Stimulated activated CD8-positive, alpha-beta memory T cell treated with anti-CD3 and anti-CD28 coated beads, Interleukin-4, amount 100 ng/mL, for 48 hours (primary cell): Measurements from ENCODE around the gene CPEB1.

ENCODE experiments used
- DNase-seq: peaks from one replicate; pipeline ENCODE4 v3.0.0-alpha.2; 2020

The CPEB1 gene

DNA sequence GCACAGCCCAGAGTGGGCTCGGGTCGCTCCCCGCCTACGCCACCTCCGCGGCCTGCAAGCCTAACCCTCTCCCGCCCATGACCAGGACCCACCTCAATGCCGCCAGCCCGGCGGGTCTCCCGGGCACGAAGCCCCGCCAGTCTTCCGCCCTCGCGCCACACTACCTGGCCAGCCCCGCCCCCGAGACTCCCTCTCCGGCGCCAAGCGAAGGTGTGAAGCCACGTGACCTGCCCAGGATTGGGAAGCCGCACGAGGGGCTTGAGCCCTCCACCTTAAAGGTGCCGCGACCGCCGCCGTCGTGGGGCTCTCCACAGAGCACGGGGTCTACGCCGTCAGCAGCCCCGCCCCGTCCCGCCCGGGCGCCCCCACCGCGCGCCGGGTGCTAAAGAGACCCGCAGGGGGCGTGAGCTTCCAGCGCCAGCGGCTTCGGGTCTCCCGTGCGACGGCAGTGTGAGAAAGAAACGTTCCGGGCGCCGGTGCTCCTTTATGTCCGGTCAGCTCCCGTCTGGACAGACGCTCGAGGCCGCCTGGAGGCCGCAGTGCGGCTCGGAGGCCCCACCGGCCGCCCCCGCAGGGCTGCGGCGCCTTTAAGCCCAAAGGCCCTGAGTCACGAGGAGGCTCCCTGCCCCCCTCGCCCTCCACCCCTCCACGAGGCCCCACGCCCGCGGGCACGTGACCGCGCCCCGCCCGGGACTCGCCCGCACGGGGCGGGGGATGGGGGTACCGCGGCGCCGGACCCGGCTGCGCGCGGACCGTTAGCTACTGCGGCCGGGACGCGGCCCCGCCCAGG is at the start of gene CPEB1:
CPEB1 (minus strand) TSS at position 319 of the 790 bp plus-strand sequence. CDS start 18,904 bp downstream, outside the sequence.
- DNase-seq, result peak; percentile 54

DNA sequence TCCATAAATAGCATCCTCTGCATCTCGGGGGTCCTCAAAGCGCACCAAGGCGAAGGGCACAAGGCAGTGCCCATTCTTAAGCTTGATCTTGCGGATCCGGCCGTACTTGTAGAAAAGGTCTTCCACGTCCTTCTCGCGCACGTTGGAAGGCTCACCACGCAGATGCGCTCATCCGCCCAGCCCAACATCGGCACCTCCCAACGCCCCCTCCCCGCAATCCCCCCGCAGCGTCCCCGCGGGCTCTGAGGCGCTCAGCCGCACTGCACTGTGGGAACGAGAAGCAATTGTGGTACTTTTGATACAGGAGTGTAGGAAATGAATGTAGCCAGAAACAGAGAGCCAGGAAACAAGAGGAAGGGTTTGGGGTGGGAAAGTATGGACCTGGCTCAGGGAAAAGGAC is 45.0 kb upstream of the CPEB1 start:
- DNase-seq, result no peak

DNA sequence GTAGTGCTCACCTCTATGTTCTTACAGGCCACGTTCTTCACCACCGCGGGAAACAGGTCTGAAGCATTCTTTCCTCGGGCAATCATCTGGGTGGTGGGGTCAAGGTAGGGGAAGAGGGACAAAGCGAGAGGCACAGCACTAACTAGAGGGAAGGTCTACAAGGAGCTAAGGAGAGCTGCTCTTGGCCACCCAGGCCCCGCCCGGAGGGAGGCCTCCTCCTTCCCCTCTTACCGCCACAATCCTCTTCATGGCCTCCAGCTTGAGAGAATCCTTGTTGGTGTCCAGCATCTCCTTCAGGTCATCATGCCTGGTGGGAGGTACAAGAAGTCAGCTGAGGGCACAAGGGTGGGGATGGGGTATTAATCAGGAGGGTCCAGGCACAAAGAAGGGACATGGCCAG is 42.0 kb upstream of the CPEB1 start:
- no peak for DNase-seq

DNA sequence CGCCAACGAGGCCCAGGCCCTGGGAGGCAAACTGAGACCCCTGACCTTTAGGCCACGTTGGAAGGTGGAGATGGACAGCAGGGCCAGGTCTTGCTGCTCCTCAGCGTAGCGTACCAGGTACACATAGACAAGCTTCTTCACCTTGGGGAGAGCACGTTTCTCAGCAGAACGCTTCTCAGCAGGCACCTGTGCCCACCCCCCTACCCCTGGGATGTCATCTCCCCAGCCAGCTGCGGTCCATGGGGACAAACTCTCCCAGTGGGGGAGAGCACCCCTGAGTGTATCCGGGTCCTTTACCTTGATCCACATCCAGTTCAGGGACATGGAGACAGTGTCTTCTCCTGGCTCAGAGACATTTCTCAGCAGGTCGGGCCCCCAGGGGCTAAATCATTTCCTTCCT is 41.5 kb upstream of the CPEB1 start:
- DNase-seq, result no peak

DNA sequence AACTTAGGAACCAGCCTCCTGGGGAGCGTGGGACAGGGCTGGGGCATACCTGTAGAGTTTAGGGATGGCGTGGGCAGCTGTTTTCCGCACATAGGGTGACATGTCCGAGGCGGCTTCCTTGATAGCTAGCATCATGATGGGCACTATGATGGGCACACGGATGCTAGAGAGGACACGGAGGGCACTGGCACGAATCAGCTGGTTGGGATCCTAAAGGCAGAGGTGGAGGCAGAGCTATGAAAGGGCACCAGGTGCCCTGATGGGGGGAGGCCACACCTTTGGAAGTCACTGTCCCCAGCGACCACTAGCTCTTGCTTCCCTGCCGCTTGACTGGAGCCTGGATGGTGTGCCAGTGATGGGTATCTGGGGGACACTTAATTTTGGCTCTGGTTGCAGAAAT is 34.2 kb upstream of the CPEB1 start:
- no peak for DNase-seq

DNA sequence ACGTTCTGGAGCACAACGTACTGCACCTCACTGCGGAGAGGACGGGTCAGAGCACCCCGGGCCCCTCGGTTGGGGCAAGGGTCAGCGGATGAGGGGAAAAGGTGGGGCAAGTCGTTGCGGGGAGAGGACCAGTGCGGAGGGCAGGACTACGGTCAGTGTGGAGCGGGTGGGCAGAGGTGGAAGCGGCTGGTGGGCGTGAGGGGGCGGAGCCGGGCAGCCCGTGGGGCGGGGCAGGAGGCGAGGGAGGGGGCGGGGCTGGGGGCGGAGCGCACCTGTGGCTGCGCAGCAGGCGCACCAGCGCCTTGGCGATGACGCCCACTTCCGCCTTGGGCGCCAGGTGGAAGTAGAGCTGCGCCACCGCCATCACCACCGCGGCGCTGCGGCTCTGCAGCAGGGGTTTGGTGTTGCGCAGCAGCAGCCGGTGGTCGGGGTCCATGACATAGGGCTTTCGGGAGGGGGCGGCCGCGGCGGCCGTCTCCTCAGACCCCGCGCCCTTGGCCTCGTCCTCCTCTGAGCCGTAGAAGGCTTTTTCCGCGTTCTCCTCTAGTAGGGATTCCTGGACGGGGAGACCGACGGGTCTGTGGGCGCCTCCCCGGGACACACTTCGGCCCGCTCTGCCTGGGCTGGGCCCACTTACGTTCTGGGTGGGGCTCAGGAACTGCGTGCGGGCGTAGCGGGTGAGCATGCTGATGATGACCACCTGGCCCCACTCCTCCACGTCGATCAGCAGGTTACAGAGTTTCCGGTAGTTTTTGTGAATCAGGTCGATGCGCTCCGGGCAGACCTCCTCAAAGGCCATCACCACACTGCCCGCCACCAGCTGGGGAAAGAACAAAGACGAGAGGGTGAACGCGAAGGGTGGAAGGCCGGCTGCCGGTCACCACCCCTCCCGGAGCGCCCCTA is 33.3 kb upstream of the CPEB1 start:
- peak; percentile 79 for DNase-seq

DNA sequence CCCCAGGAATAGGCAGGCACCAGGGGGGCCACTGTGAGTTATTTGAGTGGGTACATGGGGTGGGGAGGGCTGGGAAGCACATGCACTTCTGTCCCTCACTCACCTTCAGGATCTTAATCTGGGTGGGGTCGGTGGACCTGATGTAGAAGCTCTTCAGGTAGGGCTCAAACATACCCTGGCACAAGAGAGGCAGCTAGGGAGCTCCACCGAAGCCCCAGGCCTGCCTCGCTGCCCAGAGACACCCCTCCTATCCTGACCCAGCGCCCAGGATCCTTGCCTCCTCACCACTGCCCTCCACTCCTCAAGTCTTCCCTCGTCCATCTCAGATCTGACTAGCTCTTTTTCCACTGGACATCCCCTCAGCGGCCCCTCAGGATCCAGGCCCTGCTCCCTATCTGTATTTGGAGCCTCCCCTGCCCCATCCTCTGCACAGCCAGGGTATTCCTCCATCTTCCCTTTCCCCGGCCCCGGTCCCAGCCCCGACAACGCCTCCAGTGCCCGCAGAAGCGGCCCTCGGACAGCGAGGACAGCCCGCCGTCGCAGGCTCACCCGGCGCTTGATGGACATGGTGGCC is 32.5 kb upstream of the CPEB1 start:
- DNase-seq, result no peak

DNA sequence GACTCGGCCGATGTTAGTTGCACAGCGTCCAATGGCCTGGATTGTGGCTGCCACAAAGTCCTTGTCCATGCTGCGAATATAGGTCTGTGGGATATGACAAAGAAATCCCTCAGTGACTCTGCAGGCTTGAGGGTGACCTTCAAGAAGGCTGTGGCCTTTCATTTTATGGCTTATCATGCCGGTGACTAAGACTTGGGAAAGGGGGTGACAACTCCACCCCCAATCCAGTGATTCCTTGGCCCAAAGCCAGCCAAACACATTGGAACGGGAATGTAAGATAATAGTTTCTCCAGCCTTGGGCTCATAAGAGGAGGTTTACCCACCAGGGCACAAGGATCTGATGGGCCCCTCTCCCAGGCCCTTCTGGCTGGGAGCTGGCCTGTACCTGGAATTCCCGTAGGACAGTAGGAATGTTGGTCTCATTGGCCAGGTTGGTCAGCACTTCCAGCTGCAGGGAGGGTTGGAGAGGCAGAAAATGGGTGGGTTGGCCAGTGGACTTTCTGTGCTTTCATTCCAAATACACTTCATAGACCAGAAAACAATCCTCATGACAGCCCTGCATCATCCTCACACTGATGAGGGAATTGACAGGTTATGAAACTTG is 30.7 kb upstream of the CPEB1 start:
- DNase-seq, result no peak

DNA sequence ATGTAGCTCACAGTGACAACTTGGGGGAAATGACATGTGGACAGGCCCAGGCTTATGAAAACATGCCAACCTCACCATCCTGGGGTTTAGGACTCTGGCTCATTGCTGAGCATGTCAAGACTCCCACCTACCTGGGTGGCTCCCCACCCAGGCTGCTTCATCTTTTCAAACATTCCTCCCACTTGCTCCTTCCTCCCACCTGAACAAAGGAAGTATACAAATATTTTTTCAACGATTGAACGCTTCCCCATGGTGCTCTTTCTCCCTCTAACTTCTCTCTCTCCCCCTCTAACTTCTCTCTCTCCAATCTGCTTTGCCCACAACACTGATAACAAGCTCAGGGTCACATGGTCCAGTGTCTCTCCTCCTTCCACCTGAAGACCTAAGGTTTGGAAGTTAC is 27.7 kb upstream of the CPEB1 start:
- no peak for DNase-seq

DNA sequence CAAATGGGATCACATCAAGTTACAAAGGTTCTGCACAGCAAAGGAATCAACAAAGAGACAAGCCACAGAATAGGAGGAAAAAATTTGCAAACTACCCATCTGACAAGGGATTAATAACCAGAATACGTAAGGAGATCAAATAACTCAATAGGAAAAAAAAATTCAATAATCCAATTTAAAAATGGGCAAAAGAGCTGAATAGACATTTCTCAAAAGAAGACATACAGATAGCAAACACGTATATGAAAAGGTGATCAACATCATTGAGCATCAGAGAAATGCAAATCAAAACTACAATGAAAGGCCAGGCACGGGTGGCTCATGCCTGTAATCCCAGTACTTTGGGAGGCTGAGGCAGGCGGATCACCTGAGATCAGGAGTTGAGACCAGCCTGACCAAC is 23.5 kb upstream of the CPEB1 start:
- DNase-seq, result no peak

DNA sequence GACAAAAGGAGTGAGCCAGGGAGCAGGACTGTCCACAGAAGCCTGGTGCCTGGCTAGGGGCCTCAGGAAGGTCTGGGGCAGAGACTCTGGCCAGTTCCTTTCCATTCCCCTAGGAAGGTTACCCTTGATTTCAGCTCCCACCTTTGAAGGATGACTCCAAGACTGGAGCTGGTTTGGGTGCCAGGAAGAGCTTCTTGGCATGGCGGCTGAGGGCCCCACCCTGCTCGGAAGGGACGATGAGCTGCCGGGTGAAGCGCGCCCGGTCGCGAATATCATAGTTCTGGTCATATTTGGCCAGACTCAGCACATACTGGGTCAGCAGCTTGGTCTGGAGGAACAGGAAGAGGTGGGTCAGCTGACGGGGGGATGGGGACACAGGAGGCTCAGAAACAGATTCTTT is 19.4 kb upstream of the CPEB1 start:
- DNase-seq, result no peak

DNA sequence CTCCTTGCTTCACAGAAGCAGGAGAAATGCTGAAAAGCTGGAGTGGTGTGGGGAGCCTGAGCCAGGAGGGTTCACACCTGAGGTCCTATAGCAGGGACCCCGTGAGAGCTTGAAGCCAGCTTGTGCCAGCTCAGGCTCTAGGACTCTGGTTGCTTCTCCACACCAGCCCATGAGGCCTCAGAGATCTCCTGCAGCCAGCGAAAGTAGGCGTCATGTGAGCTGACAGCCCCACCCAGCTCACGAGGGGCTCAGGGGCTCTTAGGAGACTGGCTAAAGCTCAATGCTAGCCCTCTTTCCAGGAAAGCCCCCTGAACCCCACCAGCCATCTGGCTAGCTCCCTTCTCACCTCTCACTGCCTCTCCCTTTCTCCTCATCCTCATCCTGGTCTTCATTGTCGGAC is 16.9 kb upstream of the CPEB1 start:
- no peak for DNase-seq

DNA sequence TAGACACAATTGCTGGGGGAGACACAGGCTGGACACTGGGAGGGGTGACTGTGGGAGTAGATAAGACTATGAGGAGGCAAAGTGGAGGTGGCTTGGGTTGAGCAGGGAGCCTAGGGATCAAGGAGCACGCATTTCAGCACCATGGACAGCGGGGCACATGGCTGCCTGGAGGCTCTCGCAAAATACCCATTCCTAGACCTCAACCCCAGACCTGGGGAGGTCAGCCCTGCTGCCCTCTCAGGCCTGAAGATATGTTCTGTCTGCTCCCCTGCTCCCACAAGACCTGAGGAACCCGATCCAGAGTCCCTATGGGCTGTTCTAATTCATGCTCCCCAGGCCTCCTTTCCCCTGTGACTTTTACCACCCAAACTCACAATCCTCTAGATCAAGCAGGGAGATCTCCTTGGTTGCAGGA is 16.0 kb upstream of the CPEB1 start:
- DNase-seq, result peak; percentile 71

DNA sequence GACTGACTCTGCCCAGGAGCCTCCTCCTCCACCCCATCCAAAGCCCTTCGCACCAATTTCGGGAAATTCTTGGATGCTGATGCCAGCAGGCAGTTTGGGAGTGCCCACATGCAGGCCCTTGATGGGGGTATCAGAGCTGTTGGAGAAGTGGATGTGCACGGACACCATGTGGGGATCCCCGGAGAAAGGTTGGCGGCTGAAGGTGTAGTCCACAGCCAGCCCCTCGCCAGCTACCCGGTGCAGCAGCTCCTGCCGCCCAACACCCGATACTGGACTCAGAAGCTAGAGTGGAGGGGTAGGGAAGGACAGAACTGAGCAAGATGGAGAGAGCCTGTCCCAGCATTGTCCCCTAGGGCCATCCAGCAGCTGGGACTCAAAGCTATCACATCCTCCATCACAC is 15.5 kb upstream of the CPEB1 start:
- DNase-seq, result no peak

DNA sequence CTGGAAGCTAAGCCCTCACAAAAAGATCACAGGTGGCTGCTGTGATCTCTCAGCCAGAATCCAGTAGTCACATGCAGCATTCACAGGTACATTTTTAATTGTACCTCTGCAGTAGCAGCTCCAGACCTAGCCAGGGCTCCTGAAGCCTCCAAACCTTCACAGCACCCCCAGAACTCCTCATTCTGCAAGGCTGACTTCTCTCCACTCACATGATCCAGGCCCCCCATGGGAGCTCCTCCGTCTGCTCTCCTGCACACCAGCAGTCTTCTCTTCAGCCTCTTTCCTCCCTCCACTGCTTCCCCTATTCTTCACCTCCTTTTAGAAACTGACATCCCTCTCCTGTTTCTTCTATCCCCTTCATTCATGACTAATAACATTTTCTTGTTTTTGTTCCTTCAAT is 13.2 kb upstream of the CPEB1 start:
- no peak for DNase-seq

DNA sequence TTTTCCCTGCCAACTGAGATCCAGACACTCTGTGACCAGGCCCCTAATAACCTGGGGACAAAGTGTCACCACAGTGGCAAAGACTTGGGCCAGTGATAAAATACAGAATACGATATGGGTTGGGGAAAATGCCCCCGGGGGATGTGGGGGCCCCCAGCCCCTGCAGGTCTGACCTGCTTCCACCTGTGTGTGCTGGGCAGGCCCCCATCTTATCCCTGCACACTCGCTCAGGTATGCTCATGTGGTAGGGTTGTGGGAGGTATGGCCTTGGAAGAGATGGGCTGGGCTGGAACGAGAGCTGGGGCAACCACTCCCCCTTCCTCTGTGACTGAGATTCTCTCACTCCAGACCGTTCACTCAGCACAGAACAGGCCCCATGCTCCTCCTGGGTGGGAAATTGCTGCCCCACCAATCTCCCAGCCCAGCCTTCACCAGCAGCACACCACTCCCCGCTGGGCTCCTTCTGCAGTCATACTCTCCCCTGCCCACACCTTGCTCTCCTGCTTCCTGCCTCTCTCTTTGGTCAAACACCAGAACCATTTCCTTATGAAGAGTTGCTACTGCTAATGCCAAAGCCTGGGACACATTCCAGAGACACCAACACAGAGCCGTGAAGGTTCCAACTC is 9.6 kb upstream of the CPEB1 start:
- DNase-seq, result no peak

DNA sequence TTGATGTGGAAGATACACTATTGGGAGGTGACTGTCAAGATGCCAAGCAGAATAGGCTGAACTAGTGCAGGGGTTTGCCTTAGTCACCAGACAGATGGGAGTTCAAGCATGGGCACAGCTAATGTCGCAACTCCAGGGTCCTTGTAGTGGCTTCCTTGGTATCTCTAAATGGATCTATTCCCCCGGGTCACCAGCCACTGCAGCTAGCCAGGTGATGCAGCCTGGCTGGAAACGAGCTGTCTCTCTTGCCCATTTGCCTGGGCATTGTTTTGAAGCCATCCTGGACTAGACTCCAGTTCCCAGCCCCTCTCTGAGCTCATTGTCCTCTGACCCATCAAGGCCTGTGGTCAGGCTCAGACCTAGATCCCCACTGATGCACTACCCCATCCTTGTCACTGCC is 8.4 kb upstream of the CPEB1 start:
- DNase-seq, result no peak

DNA sequence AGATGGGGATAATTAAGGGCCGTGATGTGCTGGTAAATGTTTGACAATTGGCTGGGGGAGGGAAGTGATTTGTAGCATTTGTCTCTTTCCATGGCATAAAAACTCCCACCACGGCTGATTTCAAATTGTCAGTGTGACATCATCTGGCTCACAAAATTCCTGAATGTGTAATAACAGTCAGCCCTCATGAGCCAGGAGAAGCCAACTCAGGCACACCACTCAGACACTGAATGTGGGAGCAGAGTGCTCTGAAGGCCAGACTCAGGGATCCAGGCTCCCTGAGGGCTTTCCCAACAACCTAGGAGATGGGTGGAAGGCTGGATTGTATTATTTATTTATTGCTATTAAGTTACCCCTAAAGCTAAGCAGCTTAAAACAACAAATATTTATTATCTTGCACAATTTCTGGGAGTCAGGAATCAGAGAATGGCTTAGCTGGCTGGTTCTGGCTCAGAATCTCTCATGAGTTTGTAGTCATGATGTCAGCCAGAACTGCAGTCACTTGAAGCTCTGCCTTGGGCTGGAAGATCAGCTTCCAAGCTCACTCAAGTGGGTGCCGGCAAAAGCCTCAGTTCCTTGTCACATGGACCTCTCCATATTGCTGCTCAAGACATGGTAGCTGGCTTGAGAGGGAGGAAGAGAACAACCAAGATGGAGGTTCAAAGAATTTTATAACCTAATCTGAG is 6.5 kb upstream of the CPEB1 start:
- no peak for DNase-seq

DNA sequence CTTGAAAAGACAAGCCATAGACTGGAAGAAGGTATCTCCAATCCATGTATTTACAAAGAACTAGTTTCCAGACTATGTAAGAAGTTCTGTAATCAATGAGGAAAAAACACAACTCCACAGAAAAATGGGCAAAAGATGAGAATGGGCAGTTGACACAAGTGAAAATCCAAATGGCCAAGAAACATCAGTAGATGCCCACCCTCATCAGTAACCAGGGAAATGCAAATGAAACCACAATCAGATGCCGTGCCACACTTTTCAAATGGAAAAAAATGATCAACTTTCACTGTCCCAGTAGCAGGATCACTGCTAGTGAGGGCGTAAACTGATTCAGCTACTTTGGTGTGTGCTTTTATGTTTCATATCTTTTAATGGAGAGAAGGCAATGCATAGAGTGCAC is 4.5 kb upstream of the CPEB1 start:
- no peak for DNase-seq

DNA sequence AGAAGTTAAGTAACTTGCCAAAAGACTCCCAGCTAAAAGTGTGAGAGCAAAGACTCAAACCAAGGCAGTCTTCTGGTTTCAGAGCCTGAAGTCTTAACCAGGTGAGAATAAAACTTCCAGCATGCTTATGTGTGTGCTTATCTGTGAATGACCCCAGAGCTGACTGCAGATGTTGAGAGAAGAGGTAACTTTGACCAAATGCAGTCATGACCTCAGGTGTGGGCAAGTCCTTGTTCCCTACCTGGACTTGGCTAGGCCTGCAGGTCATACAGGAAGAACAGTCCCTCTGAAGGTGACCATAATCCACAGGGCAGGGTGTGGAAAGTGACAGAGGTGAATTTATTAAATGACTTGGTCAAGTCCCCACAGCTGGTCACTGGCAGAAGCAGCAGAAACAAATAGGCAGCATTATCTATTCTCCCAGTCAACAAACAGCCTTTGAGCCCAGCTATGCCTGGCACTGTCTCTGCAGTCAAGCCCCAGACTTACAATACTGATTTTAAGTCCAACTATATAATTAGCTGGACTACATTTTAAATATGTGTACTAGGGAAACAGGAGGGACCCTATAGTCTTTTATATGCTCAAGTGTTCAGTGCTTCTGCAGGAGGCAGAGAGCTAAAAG is 3.0 kb upstream of the CPEB1 start:
- DNase-seq, result no peak

DNA sequence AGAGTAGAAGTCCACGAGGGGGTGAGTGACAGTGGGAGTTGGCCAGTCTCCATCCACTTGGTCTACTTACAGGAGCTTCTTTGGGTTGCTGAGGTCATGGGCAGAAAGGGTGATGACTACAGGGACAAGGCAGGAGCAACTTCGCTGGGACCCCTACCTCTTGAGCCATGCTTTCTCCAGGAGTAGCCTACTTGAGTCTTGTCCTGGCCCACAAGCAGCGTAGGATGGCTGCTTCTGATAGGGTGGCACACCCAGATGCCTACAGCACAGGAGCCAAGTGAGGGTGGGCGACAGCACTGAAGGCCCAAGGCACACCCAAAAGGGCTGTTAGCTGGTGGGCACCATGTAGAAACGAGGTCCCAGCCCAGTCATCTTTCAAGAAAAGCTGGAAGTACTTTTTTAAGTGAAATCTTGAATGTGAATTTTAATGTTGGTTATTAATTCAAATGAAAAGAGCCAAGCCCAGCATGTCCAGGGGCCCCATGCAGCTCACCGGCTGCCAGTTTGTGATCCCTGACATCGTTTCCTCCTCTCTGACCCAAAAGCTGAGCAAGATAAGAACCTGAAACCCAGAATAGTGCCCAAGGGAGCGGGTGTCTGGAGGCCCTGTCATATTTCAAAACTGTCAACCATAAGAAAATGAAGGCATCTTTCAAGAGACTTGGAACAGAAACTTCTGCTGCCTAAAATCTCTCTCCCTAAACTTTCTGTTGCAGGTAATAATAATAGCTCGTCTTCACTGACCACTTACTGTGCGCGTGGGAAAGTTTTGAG is 2.2 kb upstream of the CPEB1 start:
- DNase-seq, result no peak
